ELR (cell line): ENCODE results near the gene LEF1.

Experiments
- DNase-seq: peaks from one replicate; pipeline ENCODE4 v3.0.0-alpha.2; 2015; ENCODE audit warnings: low read depth

The LEF1 gene

DNA sequence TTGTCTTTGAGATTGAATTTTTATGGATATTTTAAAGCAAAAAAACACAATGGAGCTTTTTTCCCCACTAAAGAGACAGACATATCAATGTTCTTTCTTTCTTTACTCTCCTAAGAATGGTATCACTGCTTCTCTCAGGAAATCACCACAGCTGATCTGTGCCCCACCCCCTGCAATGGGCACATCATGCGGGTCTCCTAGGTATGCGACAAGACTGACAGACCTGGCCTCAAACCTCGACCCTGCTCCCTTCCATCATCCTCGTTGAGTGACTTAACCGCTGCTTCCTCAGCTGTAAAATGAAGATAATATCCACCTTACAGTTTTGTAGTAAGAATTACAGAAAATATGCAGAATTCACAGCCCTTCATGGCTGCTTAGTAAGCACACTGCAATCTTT lies 58.3 kb downstream of the LEF1 start:
- DNase-seq = no peak

DNA sequence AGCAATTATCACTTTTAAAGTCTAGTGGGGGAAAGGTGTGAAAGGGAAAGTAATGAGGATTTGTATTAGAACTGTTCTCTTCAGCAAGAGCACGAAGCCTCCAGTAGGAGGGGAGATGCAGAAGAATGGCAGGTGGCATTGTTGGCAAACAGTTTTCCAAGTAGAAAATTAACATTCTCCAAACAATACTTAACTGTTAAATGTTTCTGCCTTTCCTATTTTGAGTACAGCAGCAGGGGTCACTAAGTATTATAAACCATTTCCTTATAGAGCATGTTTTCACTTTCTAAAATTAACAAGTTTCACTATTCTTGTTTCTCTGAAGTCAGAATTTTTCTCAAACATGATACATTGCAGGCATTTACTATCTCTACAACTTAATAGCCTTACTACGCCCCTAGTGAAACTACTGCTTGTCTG lies 58.7 kb downstream of the LEF1 start:
- DNase-seq = no peak

- no peak for DNase-seq
Measured at GRCh38 chr4:108109111-108109510, 59.6 kb downstream of the LEF1 start.

- no peak for DNase-seq
Measured at GRCh38 chr4:108107729-108108382, 60.9 kb downstream of the LEF1 start.

DNA sequence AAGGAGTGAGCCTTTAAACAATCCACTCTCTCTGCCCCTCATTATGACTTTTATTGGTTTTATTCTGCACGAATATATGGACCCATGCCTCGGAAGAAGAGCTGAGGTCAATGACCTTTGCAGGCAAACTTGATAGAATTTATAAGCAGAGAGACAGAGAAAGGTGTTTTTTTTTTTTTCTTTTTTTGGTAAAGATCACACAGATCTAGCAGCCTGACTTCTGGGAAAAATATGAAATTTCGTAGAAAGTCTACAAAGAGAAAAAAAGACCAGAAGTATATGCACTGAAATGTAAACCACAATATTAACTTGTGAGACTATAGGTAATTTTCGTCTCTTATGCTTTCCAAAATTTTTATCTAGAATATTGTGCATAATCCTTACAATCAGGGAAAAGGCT lies 61.6 kb downstream of the LEF1 start:
- no peak for DNase-seq

DNA sequence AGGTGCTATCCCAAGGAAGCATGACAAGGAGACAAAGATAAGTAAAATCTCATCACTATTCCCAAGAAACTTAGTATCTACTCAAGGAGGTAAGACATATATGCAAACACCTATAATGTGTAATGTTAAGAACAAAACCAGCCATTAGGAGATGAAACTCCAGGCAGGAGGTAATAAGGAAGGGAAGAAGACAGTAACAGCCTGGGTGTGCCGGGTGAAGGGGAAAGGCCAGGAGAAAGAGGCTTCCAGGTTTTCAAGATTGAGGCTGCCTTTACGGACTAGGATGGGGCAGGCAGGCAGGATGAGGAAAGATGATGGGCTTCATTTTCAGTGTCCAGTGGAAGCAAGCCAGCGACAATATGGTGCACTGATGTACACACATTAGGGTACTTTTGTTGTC lies 62.5 kb downstream of the LEF1 start:
- DNase-seq = no peak

GRCh38 chr4:108103099-108103862 lies 65.5 kb downstream of the LEF1 start:
- DNase-seq = no peak

DNA sequence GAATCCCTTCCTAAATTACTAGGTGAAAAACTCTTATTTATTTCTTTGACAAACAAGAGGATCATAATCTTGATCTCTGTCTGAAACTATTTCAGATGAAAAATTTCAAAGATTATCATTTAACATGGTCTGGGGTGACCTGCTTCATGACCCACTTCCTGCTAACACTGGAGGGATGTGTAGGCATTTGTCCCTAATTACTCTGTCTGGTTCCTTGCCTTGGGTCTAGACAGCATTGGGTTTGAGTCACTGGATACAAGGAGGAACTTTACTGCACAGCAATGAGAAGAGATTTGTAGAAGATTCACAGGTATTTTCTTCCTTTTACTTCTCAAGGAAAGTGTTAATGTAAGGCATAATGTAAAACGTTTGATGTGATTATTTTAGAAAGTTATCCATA lies 67.9 kb downstream of the LEF1 start:
- DNase-seq = no peak

GRCh38 chr4:108099838-108100237 lies 68.9 kb downstream of the LEF1 start:
- no peak for DNase-seq

DNA sequence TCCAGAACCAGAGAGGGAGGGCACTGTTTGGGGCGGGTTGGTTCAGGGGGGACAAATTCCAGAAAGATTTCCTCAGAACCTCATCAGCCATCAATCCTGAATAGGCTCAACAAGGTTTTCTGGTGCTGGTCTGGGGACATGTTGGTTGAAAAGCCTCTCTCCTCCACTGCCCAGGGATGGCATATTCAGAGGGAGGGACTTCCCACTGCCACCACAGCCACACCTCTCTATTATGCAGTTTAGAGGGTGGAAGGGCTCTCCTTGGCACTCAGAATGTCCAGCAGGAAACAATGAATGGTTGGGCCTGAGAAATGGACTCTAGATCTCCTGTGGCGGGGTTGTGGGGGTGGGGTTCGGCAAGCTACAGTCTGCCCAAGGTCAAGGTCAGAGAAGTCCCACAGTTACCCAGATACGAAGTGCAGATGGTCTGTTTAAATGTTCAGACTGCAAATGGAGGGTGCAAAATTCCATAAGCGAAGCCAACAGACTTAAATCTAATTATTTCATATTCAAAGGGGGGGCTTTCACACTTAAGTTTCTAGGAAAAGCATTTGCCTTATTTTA lies 70.7 kb downstream of the LEF1 start:
- DNase-seq = no peak

DNA sequence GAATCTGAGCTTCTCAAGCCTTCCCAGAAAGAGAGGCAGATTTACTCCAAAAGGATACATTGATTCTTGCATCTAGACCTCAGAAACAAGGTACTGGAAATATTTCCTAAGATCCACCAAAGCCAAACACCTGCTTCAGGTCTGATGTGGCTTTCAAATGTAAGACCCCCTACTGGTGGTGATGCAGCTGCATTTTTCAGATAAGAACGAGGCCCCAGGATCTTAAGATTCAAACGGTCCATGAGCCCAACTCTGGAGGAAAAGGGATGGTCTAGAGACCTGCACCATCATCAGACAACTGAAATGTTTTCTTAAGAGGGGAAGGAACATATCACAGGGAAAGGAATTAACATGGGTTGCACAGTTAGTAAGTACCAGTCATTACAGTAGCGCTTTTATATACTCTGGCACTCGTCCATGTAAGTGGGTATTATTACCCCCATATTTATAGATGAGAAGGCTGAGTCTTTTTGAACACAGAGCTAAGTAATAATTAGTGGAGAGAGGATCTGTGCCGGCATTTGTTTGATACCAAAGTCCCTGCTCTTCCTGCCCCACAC lies 73.7 kb downstream of the LEF1 start:
- no peak for DNase-seq

- DNase-seq = no peak
Measured at GRCh38 chr4:108094131-108094530, 74.6 kb downstream of the LEF1 start.

DNA sequence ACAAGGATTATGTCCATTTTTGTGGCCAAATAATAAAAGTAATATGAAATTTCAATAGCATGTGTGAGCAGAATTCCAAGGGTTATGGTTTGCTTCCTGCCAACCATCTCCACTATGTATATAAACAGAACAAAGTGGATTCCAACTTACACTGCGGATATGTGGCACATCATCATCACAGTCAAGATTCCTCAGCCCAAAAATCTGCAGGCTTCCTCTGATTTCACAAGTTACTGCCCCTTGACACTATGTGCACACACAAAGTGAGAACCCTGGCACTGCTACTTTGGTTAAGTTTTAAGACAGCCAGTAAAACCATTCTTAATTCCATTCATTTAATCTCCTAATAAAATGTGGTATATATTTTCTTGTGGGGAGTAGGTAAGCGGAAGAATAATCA lies 76.4 kb downstream of the LEF1 start:
- no peak for DNase-seq

DNA sequence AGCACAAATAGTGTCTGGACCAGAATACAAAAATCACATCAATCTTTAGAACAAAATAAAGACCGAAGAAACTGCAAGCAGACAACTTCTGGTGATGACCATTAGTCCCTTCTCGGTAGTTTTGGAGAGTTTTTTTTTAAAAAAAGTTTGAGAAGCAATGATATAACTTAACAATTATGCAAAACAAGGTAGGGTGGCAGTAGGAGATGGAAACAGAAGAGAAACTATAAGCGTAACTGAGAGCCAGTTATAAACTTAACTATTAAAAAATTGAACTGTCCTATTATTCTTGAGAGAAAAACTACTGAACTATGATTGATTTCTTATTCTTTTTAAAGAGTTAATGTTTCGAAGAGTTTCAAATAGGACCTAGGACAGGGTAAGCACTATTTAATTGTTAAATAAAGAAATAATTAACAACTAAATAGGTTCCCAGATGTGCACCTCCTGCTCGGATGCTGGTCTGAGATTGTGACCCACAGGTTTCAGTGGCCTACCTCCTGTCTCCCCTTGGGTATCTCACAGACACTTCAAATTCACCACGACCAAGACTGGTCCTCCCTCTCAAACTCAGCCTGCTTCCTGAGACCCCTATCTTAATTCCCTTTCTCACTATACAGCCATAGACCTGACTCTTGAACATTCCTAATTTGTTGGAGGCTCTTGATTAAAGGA lies 81.3 kb downstream of the LEF1 start:
- no peak for DNase-seq

GRCh38 chr4:108081256-108081655 lies 87.5 kb downstream of the LEF1 start:
- DNase-seq = no peak

- DNase-seq = no peak
Measured at GRCh38 chr4:108080747-108081146, 88.0 kb downstream of the LEF1 start.

DNA sequence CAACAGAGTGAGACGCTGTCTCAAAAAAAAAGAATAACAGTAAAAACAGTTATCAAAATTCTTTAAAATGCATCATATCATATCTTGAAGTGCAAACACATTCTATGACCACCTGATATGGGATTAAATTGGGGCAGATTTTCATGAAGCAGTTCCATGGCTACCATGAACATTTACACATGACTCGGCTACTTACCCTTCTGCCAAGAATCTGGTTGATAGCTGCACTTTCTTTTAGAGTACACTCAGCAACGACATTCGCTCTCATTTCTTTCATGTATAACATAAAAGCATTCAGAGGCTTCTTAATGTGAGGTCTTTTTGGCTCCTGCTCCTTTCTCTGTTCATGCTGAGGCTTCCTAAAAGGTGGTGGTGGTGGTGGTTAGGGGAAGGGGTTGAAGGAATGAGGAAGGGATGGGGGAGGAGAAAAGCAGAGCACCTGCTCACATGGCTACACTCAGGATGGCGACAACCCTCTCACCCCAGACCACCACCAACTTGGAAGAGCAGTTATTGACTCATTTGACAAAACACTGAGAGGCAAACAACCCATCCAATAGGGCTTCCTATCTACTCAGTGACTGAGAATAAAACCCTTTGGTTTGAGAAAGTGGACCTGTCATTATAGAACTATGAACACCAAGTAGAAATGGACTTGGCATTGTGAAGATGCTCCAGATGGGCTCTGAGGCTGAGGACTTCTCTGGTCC lies 90.6 kb downstream of the LEF1 start:
- no peak for DNase-seq

DNA sequence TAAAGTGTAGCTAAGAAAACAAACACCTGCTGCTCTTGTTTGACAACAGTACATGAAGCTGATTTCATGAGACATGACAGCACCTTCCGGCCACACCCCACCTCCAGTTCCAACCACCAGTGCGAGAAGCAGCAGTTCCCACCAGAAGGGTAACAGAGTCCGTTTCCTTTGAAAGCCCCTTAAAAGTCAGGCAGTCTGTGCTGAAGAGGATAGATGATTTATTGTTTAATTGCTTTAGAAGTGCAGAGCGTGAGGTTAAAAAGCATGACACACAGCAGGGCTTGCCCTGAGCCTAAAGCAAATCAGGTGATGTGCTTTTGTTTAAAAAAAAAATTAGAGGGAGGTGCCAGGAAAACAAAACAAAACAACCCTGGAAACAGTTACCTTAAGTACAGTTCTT lies 96.4 kb downstream of the LEF1 start:
- DNase-seq = no peak

DNA sequence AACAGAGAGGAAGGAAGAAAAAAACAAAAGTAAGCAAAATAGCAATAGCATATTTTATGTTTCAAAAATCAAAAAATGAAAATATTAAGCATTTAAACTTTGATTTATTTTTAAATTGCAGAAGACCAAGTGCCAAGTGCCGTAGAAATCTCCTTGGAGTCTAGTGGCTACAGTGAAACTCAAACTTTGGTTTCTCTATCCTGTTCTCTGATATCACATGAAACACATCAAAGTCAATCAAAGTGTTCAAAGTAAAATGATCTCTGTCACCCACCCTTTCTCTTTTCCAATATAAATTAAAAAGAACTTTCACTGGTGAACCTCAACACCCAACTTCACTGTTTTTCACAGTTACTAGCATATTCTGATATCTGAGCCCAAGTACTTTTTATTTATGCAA lies 98.0 kb downstream of the LEF1 start:
- no peak for DNase-seq

DNA sequence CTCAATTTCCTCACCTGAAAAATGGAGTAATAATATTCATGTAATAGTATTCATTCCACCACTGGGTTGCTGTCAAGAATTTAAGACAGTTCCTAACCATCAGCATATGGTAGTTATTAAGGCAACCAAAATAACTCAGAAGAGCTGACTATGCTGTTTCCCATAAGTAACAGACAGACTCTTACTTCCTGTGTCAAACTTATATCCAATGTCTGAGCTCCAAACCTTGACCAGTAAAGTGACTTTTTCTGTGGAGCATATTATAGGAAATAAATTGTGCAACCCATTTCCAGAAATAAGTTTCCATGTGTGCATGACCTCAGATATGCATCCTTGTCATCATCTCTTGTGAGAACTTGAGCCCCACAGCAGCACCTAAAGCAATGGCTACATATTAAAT lies 100.3 kb downstream of the LEF1 start:
- DNase-seq = no peak

DNA sequence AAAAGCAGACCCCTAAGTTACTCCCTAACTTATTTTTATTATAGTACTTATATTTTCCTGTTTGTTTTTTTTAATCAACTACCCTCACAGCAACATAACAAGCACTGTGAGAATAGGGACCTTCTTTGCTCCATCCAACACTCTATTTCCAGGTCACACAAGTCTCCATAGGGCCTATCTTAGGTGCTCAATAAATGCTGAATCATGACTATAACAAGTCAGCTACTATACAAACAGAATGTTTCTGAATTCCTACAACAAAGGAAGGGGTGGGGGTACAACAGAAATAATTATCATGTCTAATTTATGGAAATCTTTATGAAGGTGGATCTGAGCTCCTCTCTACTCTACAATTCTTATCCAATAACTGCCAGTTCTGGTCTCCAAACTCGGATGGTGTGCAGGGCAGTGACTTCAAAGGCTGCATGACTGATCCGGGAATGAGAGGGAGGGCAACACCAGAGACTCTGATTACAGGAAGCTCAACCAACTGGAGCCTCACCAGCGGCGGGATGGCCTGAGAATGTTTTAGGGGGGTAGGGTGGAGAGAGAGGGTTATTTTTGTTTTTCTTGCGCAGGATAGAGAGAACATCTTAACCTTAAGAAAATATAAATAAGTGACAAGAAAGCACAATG lies 107.9 kb downstream of the LEF1 start:
- DNase-seq = no peak

DNA sequence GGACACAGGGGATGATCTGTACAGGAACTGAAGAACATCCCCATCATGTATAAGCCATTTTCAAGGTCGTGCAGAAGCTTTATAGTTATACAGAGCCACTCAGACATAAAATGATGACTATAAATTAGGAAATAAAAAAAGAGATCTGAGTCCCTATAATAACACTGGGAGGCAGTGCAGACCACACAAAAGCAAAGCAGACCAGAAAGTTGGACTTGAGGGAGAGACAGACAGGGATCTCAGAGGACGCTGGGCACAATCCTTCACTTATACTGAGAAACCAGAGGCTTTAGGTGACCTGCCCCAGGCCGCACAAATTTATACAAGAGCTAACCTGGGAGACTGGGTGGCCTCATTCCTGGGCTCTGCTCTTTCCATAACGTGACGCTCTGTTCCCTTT lies 108.6 kb downstream of the LEF1 start:
- peak; percentile 68 for DNase-seq
